ENCODE measurements around the gene OSBPL2.

OSBPL2 gene

GRCh38 chr20:62302341-62303061 lies 64.2 kb downstream of the OSBPL2 start, which contains the start of gene ADRM1 (continued):
- TF ChIP-seq PRDM10 (tag by site-specific recombination; IDR thresholded peaks at IDR 0.05), result peak; percentile 0
- 0 out of 2 replicates have a peak, but pooled peaks have one; percentile 48 for TF ChIP-seq ZNF2 (tag by site-specific recombination; IDR thresholded peaks at IDR 0.05)
- TF ChIP-seq PRDM2 (tag by site-specific recombination; IDR thresholded peaks at IDR 0.05; ENCODE audit: borderline replicate concordance), result no peak
- TF ChIP-seq ZIC2 (tag by site-specific recombination; IDR thresholded peaks at IDR 0.05), result peak; percentile 49
- TF ChIP-seq, protein P1, sequence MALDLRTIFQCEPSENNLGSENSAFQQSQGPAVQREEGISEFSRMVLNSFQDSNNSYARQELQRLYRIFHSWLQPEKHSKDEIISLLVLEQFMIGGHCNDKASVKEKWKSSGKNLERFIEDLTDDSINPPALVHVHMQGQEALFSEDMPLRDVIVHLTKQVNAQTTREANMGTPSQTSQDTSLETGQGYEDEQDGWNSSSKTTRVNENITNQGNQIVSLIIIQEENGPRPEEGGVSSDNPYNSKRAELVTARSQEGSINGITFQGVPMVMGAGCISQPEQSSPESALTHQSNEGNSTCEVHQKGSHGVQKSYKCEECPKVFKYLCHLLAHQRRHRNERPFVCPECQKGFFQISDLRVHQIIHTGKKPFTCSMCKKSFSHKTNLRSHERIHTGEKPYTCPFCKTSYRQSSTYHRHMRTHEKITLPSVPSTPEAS (tag by site-specific recombination; IDR thresholded peaks at IDR 0.05), result no peak
- no peak for TF ChIP-seq MEIS1 (CRISPR knock-in tag; IDR thresholded peaks at IDR 0.05; ENCODE audit: borderline replicate concordance)
- TF ChIP-seq, protein P2, sequence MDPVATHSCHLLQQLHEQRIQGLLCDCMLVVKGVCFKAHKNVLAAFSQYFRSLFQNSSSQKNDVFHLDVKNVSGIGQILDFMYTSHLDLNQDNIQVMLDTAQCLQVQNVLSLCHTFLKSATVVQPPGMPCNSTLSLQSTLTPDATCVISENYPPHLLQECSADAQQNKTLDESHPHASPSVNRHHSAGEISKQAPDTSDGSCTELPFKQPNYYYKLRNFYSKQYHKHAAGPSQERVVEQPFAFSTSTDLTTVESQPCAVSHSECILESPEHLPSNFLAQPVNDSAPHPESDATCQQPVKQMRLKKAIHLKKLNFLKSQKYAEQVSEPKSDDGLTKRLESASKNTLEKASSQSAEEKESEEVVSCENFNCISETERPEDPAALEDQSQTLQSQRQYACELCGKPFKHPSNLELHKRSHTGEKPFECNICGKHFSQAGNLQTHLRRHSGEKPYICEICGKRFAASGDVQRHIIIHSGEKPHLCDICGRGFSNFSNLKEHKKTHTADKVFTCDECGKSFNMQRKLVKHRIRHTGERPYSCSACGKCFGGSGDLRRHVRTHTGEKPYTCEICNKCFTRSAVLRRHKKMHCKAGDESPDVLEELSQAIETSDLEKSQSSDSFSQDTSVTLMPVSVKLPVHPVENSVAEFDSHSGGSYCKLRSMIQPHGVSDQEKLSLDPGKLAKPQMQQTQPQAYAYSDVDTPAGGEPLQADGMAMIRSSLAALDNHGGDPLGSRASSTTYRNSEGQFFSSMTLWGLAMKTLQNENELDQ (tag by site-specific recombination; IDR thresholded peaks at IDR 0.05; ENCODE audit: low read depth), result no peak
- peak; percentile 88 for TF ChIP-seq ZBTB8A (tag by site-specific recombination; IDR thresholded peaks at IDR 0.05)
- TF ChIP-seq, protein P3, sequence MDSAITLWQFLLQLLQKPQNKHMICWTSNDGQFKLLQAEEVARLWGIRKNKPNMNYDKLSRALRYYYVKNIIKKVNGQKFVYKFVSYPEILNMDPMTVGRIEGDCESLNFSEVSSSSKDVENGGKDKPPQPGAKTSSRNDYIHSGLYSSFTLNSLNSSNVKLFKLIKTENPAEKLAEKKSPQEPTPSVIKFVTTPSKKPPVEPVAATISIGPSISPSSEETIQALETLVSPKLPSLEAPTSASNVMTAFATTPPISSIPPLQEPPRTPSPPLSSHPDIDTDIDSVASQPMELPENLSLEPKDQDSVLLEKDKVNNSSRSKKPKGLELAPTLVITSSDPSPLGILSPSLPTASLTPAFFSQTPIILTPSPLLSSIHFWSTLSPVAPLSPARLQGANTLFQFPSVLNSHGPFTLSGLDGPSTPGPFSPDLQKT (IDR thresholded peaks at IDR 0.05; ENCODE audit: borderline replicate concordance, low read depth, low read length), result peak; percentile 87; the same call in 1 of the 2 replicates
- TF ChIP-seq ZNF157 (tag by site-specific recombination; IDR thresholded peaks at IDR 0.05), result no peak
- TF ChIP-seq SP7 (tag by site-specific recombination; IDR thresholded peaks at IDR 0.05), result peak; percentile 53; the same call in 1 of the 2 replicates
- no peak; the same call in 1 of the 2 replicates for TF ChIP-seq ZNF391 (tag by site-specific recombination; IDR thresholded peaks at IDR 0.05; ENCODE audit: borderline replicate concordance, low read depth)
- TF ChIP-seq ZNF341 (tag by site-specific recombination; IDR thresholded peaks at IDR 0.05; ENCODE audit: low read depth), result no peak; the same call in 1 of the 2 replicates
- no peak for TF ChIP-seq ZSCAN16 (tag by site-specific recombination; IDR thresholded peaks at IDR 0.05)
- no peak for TF ChIP-seq ZNF600 (tag by site-specific recombination; IDR thresholded peaks at IDR 0.05)
- 0 out of 2 replicates have a peak, but pooled peaks have one; percentile 0 for TF ChIP-seq ZFP37 (tag by site-specific recombination; IDR thresholded peaks at IDR 0.05)
- TF ChIP-seq ZNF324 (tag by site-specific recombination; IDR thresholded peaks at IDR 0.05), result no peak
- peak; percentile 64; the same call in 1 of the 2 replicates for TF ChIP-seq ZNF335 (tag by site-specific recombination; conservative IDR thresholded peaks at IDR 0.05)
- no peak for TF ChIP-seq ZNF202 (tag by site-specific recombination; IDR thresholded peaks at IDR 0.05; ENCODE audit: borderline replicate concordance)
- TF ChIP-seq ZNF10 (tag by site-specific recombination; IDR thresholded peaks at IDR 0.05), result no peak
- TF ChIP-seq ZNF658 (tag by site-specific recombination; IDR thresholded peaks at IDR 0.05), result no peak
- no peak for TF ChIP-seq SETDB1 (IDR thresholded peaks at IDR 0.05; ENCODE audit: insufficient read length, low read length)
- TF ChIP-seq SP2 (tag by site-specific recombination; IDR thresholded peaks at IDR 0.05), result peak; percentile 93
- no peak for TF ChIP-seq ZNF184 (tag by site-specific recombination; IDR thresholded peaks at IDR 0.05)
- TF ChIP-seq ZNF530 (tag by site-specific recombination; IDR thresholded peaks at IDR 0.05; ENCODE audit: low read depth), result no peak
- peak; percentile 84 for TF ChIP-seq EGR2 (tag by site-specific recombination; IDR thresholded peaks at IDR 0.05; ENCODE audit: low read depth)

Measured in HEK293 (cell line).